Breast epithelium (tissue), 4 donors: ENCODE data around the gene CPED1. TPM values are rescaled to one million over a fixed set of nuclear protein-coding genes. Genes with fewer than 3 reads are reported as not detected.

Experiments used
- DNase-seq, 2 donors: peaks; one replicate each; pipeline ENCODE4 v3.0.0-alpha.2; 2019; ENCODE audit warnings: low spot score in 2 of 2
- H3K27ac ChIP-seq, 2 donors: fragments of 200-600 bp; sonication (generic) in 1 of 2; one replicate each; pipeline ENCODE4 v1.5.1; 2016 to 2019; ENCODE audit warnings: mild to moderate bottlenecking in 1 of 2
- H3K27me3 ChIP-seq, 2 donors: fragments of 200-600 bp; sonication (generic) in 1 of 2; one replicate each; pipeline versions ENCODE4 v1.5.1 to v1.6.0; 2017 to 2019; ENCODE audit warnings: control low read depth in 1 of 2, mild to moderate bottlenecking in 1 of 2
- H3K36me3 ChIP-seq: fragments of 200-600 bp; one replicate; pipeline ENCODE4 v1.5.1; 2019
- H3K4me1 ChIP-seq, 2 donors: fragments of 200-600 bp; sonication (generic); one replicate each; pipeline ENCODE4 v1.5.1; 2016 to 2019; ENCODE audit warnings: control low read depth in 1 of 2
- H3K4me3 ChIP-seq, 3 donors: fragments of 200-600 bp; sonication (generic); 1 replicate in 2 of 3; 2 replicates in 1 of 3; pipeline ENCODE4 v1.5.1; 2016 to 2019; ENCODE audit warnings: mild to moderate bottlenecking in 3 of 3, moderate library complexity in 2 of 3
- H3K9me3 ChIP-seq, 2 donors: fragments of 200-600 bp; sonication (generic) in 1 of 2; one replicate each; pipeline ENCODE4 v1.5.1; 2016 to 2019; ENCODE audit warnings: control low read depth in 1 of 2
- POLR2A ChIP-seq: fragments of 450-650 bp; IDR thresholded peaks from one replicate; pipeline ENCODE4 v1.6.1; 2016; ENCODE audit warnings: antibody characterized with exemption, mild to moderate bottlenecking, moderate library complexity
- POLR2AphosphoS5 ChIP-seq, 3 donors: sonication (generic); formaldehyde crosslinking; IDR thresholded peaks; one replicate each; pipeline ENCODE4 v1.6.1; 2017; ENCODE audit warnings: antibody characterized with exemption in 3 of 3
- intact Hi-C: fragments of 100-400 bp; cut with DNase I; formaldehyde crosslinking; loops from one replicate; pipeline ENCODE4 v1.15.1; 2023; ENCODE audit warnings: low total_unique reads
- total RNA-seq, 3 donors: library from RNA; depleted of rRNA; stranded (reverse); fragments of >200 nt; gene quantifications; one replicate each; pipeline ENCODE4 v1.1.0, GENCODE V29; 2016
- TF ChIP-seq, protein P1 (sequence below), 3 donors: fragments of 450-650 bp; IDR thresholded peaks; one replicate each; pipeline ENCODE4 v1.5.1; 2016 to 2017; ENCODE audit warnings: antibody characterized with exemption in 3 of 3, mild to moderate bottlenecking in 3 of 3, moderate library complexity in 3 of 3

The CPED1 gene
- total RNA-seq, 3 donors from 2014 or later: 14.3 to 29.3 (median 15.4) TPM

DNA sequence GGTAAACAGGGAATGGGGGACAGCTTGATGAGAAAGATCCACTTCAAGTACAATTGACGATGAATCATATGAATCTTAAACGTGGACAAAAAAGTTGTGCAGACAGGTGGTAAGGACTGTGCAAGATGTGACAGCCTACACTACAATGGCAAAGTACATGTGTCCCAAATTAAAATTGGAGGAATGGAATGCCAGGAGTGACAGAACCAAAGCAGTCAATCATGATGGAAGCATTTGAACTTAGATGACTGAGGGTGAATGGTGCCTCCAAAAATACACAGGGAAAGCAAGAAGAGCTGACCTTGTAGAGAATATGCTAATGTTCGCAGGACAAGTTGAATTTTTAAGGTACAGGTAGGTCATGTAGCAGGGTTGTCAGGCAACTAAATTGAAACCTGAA, 189.9 kb downstream of the CPED1 start:
- Histone ChIP-seq H3K27me3 (no peaks in the 10 kb centered on the region), H3K27ac (no peak overlapping the region), H3K36me3 (no peaks in the 10 kb centered on the region), H3K4me3 (no peak overlapping the region), H3K4me1 (no peaks in the 10 kb centered on the region), H3K9me3 (no peaks in the 10 kb centered on the region)
- intact Hi-C loops: no loop called here
- DNase-seq: no peak
- TF ChIP-seq POLR2A (no peak), POLR2AphosphoS5 (IDR thresholded peaks at IDR 0.05) (no peak)
- TF ChIP-seq, protein P1, sequence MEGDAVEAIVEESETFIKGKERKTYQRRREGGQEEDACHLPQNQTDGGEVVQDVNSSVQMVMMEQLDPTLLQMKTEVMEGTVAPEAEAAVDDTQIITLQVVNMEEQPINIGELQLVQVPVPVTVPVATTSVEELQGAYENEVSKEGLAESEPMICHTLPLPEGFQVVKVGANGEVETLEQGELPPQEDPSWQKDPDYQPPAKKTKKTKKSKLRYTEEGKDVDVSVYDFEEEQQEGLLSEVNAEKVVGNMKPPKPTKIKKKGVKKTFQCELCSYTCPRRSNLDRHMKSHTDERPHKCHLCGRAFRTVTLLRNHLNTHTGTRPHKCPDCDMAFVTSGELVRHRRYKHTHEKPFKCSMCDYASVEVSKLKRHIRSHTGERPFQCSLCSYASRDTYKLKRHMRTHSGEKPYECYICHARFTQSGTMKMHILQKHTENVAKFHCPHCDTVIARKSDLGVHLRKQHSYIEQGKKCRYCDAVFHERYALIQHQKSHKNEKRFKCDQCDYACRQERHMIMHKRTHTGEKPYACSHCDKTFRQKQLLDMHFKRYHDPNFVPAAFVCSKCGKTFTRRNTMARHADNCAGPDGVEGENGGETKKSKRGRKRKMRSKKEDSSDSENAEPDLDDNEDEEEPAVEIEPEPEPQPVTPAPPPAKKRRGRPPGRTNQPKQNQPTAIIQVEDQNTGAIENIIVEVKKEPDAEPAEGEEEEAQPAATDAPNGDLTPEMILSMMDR (IDR thresholded peaks at IDR 0.05): no peak

DNA sequence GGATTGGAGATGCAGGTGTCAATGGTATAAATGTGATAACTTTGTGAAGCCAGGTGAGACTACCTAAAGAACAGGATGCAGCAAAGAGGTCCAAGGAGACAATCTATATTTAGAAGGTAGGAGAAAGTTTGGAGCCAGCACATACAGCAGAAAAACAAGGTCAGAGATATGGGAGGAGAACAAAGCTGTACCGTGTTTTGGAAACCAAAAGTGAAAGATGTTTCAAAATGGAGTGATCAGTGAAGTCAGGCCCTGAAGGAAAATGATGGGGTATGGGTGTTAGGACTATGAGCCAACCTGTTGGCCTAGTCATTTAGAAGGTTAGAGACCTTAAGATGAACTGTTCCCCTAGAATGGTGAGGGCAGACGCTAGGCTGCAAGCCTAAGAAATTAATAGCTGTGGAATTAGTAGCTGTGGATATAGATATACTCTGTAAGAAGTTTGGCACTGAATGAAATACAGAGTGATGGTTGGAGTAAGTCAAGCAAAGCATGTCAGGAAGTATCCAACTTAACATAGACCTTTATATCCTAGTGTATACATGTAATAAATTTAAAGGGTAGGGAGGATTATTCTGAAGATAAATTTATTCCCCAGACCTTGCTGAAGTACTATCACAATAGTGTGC, 190.5 kb downstream of the CPED1 start:
- no peaks in the 10 kb centered on the region for H3K36me3 ChIP-seq
- no peak for DNase-seq
- intact Hi-C loops: no loop called here
- no peak overlapping the region for H3K27ac ChIP-seq
- H3K4me1 ChIP-seq: no peaks in the 10 kb centered on the region
- no peaks in the 10 kb centered on the region for H3K9me3 ChIP-seq
- no peak overlapping the region for H3K4me3 ChIP-seq
- TF ChIP-seq, protein P1 (IDR thresholded peaks at IDR 0.05): no peak
- TF ChIP-seq POLR2AphosphoS5 (IDR thresholded peaks at IDR 0.05) (no peak), POLR2A (no peak)
- no peaks in the 10 kb centered on the region for H3K27me3 ChIP-seq

DNA sequence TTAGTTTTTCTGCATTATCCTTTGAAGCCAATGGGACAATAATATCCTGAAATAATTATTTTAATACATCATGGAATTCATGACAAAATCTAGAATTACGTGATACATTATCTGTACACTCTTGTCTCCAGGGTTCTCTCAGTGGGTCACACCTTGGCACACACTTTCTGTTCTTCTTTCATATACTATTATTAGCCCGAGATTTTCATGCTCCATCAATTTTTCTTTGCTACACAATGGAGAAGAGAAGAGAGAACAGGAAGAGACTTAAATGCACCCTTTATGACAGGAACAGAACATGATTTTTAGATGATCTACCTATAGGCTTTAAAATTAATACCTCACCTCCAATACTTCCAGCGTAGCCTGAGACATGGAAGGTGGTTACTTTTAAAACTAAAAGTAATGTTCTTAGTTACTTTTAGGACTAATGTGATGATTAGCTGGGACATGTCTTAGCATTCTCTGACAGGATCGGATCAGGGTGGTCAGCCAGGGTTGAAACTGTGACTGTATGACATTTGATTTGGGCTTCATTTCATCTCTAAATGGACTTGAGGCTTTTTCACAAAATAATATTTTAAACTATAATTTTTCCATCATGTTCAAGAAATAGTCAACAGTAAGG, 192.0 kb downstream of the CPED1 start:
- no peak for DNase-seq
- Histone ChIP-seq H3K4me3 (no peak overlapping the region), H3K27ac (no peak overlapping the region), H3K9me3 (no peaks in the 10 kb centered on the region), H3K4me1 (no peaks in the 10 kb centered on the region), H3K27me3 (no peaks in the 10 kb centered on the region), H3K36me3 (no peaks in the 10 kb centered on the region)
- intact Hi-C loops: no loop called here
- TF ChIP-seq, protein P1 (IDR thresholded peaks at IDR 0.05): no peak
- TF ChIP-seq POLR2AphosphoS5 (IDR thresholded peaks at IDR 0.05): no peak
- TF ChIP-seq POLR2A: no peak

DNA sequence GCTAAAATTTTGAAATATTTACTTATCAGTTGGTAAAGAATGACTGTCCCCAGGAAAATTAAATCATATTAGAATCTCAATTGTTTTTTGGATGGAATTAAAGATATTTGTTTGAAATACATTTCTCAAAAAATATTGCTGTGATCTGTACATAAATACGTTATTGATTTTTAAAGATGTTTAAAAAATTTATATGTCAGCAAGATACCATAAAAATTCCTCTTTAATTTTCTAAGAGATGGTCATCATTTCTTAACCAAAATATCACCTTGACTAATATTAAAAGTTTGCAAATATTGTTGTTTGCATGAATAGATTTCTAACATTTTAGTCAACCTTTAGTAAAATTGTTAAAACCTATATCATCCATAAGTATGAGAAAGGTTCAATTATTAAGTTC, 192.8 kb downstream of the CPED1 start:
- no peaks in the 10 kb centered on the region for H3K9me3 ChIP-seq
- no peak for DNase-seq
- no peaks in the 10 kb centered on the region for H3K36me3 ChIP-seq
- no peak overlapping the region for H3K27ac ChIP-seq
- H3K4me1 ChIP-seq: no peaks in the 10 kb centered on the region
- intact Hi-C loops: no loop called here
- TF ChIP-seq, protein P1 (IDR thresholded peaks at IDR 0.05): no peak
- TF ChIP-seq POLR2A (no peak), POLR2AphosphoS5 (IDR thresholded peaks at IDR 0.05) (no peak)
- no peaks in the 10 kb centered on the region for H3K27me3 ChIP-seq
- no peak overlapping the region for H3K4me3 ChIP-seq

DNA sequence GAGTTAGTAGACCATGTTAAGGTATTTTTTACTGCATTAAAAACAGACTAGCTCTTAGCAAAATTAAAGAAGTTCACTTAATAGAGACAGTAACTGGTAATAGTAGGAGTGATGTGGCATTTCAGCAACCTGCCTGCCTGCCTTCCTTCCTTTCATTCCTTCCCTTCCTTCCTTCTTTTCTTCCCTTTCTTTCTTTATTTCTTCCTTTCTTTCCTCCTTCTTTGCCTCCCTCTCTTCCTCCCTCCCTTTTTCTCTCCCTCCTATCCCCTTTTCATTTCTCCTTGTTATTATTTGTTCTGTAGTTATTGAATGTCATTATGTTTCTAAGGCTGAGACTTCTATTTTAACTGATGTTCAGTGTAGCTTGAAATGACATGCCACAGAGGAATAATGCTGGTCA, 193.8 kb downstream of the CPED1 start:
- Histone ChIP-seq H3K9me3 (no peaks in the 10 kb centered on the region), H3K4me3 (no peak overlapping the region), H3K27me3 (no peaks in the 10 kb centered on the region), H3K4me1 (no peaks in the 10 kb centered on the region), H3K27ac (no peak overlapping the region), H3K36me3 (no peaks in the 10 kb centered on the region)
- intact Hi-C loops: no loop called here
- DNase-seq: no peak
- TF ChIP-seq POLR2AphosphoS5 (IDR thresholded peaks at IDR 0.05): no peak
- TF ChIP-seq POLR2A: no peak
- TF ChIP-seq, protein P1 (IDR thresholded peaks at IDR 0.05): no peak
